CD4-positive, alpha-beta T cell (primary cell): ENCODE measurements around the gene FOXP4. TPM values are rescaled to one million over a fixed set of nuclear protein-coding genes. Genes with fewer than 3 reads are reported as not detected.

Experiments used
- ATAC-seq: fragments of 200-7000 bp; cut with Tn5 transposase; one replicate; pipeline ENCODE4 v1.10.0; 2022; ENCODE audit warnings: mild to moderate bottlenecking; ENCODE audit not compliant: poor library complexity
- CTCF ChIA-PET: fragments of 350-600 bp; sonication (Branson Sonifier 250); formaldehyde crosslinking; loops from one replicate; lab custom pipeline; 2021; ENCODE audit warnings: antibody characterized with exemption, inconsistent platforms; lab: Charles Lee
- POLR2A ChIA-PET: fragments of 350-600 bp; sonication (Branson Sonifier 250); formaldehyde crosslinking; loops from one replicate; lab custom pipeline; 2021; ENCODE audit warnings: antibody characterized with exemption, inconsistent platforms; lab: Charles Lee
- DNase-seq, 14 experiments: peaks; one replicate each; pipeline ENCODE4 v3.0.0-alpha.2; 2013 to 2020; ENCODE audit warnings: mixed read lengths in 2 of 14
- H3K27ac ChIP-seq, 2 donors: one replicate each; pipeline versions ENCODE4 v1.5.1 to v1.7.0; 2013; ENCODE audit warnings: low read length in 2 of 2, low read depth in 1 of 2, mild to moderate bottlenecking in 1 of 2
- H3K27me3 ChIP-seq, 2 experiments: 1 replicate in 1 of 2; 2 replicates in 1 of 2; pipeline versions ENCODE4 v1.6.1 to v1.7.0; 2013; ENCODE audit warnings: low read length in 2 of 2, control low read depth in 1 of 2, mild to moderate bottlenecking in 1 of 2, moderate library complexity in 1 of 2; ENCODE audit not compliant: insufficient read depth in 2 of 2, control insufficient read depth in 1 of 2
- H3K36me3 ChIP-seq: one replicate; pipeline ENCODE4 v1.6.1; 2013; ENCODE audit warnings: low read length, control low read depth; ENCODE audit not compliant: insufficient read depth
- H3K4me1 ChIP-seq: one replicate; pipeline ENCODE4 v1.6.1; 2013; ENCODE audit warnings: low read length, control low read depth; ENCODE audit not compliant: insufficient read depth
- H3K4me3 ChIP-seq: one replicate; pipeline ENCODE4 v1.5.1; 2013; ENCODE audit warnings: mild to moderate bottlenecking, low read length, moderate library complexity
- H3K9me3 ChIP-seq, 2 experiments: 1 replicate in 1 of 2; 2 replicates in 1 of 2; pipeline versions ENCODE4 v1.6.1 to v1.7.0; 2013; ENCODE audit warnings: low read length in 2 of 2, mild to moderate bottlenecking in 2 of 2, control low read depth in 1 of 2, moderate library complexity in 1 of 2; ENCODE audit not compliant: control insufficient read depth in 1 of 2, insufficient read depth in 1 of 2
- H3K27ac Mint-ChIP-seq: one replicate; pipeline ENCODE4 v1.8.0; 2020; ENCODE audit warnings: mixed read lengths
- H3K27me3 Mint-ChIP-seq: one replicate; pipeline ENCODE4 v1.8.0; 2021; ENCODE audit warnings: mixed read lengths
- H3K36me3 Mint-ChIP-seq: one replicate; pipeline ENCODE4 v1.8.0; 2021; ENCODE audit warnings: low read depth, mixed read lengths
- H3K4me1 Mint-ChIP-seq: one replicate; pipeline ENCODE4 v1.8.0; 2021; ENCODE audit warnings: low read depth, mixed read lengths
- H3K4me3 Mint-ChIP-seq: one replicate; pipeline ENCODE4 v1.8.0; 2020; ENCODE audit warnings: mild to moderate bottlenecking, mixed read lengths
- H3K9me3 Mint-ChIP-seq: one replicate; pipeline ENCODE4 v1.8.0; 2020; ENCODE audit warnings: mixed read lengths
- intact Hi-C, 2 experiments: fragments of 100-400 bp; cut with DNase I in 1 of 2; cut with micrococcal nuclease in 1 of 2; formaldehyde crosslinking; loops; one replicate each; pipeline versions ENCODE4 v1.15.1 to v1.9.0; 2023 to 2025; cut with DNase I, micrococcal nuclease
- microRNA-seq: library from miRNA; unstranded; fragments of <30 nt; microRNA quantifications from one replicate; pipeline ENCODE4 v1.2.0, GENCODE V29; 2021; ENCODE audit warnings: borderline microRNAs expressed, borderline replicate concordance
- total RNA-seq, 174 experiments: library from RNA in 2 of 174; stranded (reverse) in 2 of 174; gene quantifications; one replicate each; pipeline ENCODE4 v1.2.3 and lab custom pipeline; 2021 to 2026
- TF ChIP-seq, protein P1 (sequence below): fragments of 200-600 bp; IDR thresholded peaks from one replicate; pipeline ENCODE4 v1.8.0; 2022; ENCODE audit warnings: antibody characterized with exemption, mild to moderate bottlenecking

The FOXP4 gene
- total RNA-seq, 2 experiments from 2014 or later, result 3.7 to 3.9 TPM

DNA sequence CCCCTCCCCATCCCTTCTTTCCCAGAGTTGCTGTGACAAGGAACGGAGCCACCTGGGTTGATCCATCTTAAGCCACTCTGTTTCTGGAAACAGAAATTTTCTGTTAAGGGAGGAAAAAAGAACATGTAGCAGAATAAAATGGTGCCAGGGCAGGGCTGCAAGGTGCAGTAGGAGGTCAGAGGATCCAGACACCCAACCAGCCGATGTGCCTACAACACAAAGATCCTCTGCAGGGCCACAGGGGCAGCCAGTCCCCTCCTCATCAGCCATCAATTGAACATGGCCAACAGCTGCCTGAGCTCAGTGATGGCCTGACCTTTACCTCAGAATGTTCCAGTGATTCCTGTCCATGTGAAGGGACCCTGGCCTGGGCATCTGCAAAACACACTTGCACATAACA, 103.9 kb downstream of the FOXP4 start:
- Mint-ChIP-seq H3K4me3 (no peak overlapping the region), H3K4me1 (no peaks in the 10 kb centered on the region), H3K9me3 (no peaks in the 10 kb centered on the region), H3K27ac (no peak overlapping the region), H3K27me3 (peaks cover 15% of the 10 kb centered on the region), H3K36me3 (no peaks in the 10 kb centered on the region)
- TF ChIP-seq, protein P1, sequence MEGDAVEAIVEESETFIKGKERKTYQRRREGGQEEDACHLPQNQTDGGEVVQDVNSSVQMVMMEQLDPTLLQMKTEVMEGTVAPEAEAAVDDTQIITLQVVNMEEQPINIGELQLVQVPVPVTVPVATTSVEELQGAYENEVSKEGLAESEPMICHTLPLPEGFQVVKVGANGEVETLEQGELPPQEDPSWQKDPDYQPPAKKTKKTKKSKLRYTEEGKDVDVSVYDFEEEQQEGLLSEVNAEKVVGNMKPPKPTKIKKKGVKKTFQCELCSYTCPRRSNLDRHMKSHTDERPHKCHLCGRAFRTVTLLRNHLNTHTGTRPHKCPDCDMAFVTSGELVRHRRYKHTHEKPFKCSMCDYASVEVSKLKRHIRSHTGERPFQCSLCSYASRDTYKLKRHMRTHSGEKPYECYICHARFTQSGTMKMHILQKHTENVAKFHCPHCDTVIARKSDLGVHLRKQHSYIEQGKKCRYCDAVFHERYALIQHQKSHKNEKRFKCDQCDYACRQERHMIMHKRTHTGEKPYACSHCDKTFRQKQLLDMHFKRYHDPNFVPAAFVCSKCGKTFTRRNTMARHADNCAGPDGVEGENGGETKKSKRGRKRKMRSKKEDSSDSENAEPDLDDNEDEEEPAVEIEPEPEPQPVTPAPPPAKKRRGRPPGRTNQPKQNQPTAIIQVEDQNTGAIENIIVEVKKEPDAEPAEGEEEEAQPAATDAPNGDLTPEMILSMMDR, result no peak
- DNase-seq (no peak), ATAC-seq (no peak)
- POLR2A ChIA-PET, result no interaction called here
- H3K9me3 ChIP-seq, result no peaks in the 10 kb centered on the region
- intact Hi-C loops, result no loop called here
- H3K27me3 ChIP-seq, result no peaks in the 10 kb centered on the region
- no peaks in the 10 kb centered on the region for H3K4me1 ChIP-seq
- H3K27ac ChIP-seq, result no peak overlapping the region
- H3K36me3 ChIP-seq, result no peaks in the 10 kb centered on the region
- CTCF ChIA-PET, result no interaction called here
- no peak overlapping the region for H3K4me3 ChIP-seq

DNA sequence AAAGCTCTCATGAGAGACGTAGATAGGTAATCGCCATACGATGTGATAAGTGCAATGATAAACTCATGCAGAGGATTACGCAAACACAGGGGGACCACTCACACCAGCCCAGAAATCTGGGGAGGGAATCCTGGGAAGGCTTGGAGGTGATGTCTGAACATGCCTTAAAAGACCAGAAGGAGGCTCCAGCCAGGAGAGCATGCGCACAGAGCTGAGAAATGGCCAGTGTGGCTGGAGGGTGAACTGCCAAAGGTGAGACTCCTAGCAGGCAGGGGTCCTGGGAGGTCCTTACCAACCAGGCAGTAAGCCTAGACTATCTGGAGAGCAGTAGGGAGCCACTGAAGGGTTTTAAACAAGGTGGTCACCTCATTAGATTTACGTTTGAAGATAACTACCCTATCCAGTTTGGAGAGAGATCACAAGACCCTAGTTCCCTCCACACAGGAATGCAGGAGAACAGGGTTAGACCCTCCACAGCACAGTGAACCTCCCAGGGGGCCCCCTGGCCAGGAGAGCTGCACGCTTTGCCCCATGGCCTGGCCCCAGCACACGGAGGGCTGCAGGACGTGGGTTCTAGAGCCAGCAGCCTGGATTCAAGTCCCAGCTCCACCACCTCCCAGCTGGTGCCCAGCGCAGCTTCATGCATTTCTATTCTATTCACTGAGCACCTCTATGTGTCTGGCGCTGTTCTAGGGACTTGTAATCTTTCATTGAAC, 105.2 kb downstream of the FOXP4 start:
- Mint-ChIP-seq H3K4me1 (no peaks in the 10 kb centered on the region), H3K36me3 (no peaks in the 10 kb centered on the region), H3K9me3 (no peaks in the 10 kb centered on the region), H3K27ac (no peak overlapping the region), H3K27me3 (peaks cover 19% of the 10 kb centered on the region), H3K4me3 (no peak overlapping the region)
- H3K4me1 ChIP-seq, result no peaks in the 10 kb centered on the region
- POLR2A ChIA-PET, result no interaction called here
- H3K27ac ChIP-seq, result no peak overlapping the region
- H3K9me3 ChIP-seq, result peaks cover 0 to 3% of the 10 kb centered on the region in 2 experiments
- TF ChIP-seq, protein P1, result no peak
- DNase-seq (no peak), ATAC-seq (no peak)
- no peak overlapping the region for H3K4me3 ChIP-seq
- intact Hi-C loops, result no loop called here
- no peaks in the 10 kb centered on the region for H3K36me3 ChIP-seq
- CTCF ChIA-PET, result no interaction called here
- H3K27me3 ChIP-seq, result no peaks in the 10 kb centered on the region

Small RNAs within 50 kb of the gene (microRNA-seq; reads per million reads assigned to microRNA genes)
- gene MIR4641, result not detected

Other genes with a start within 250 kb of the FOXP4 start
- not detected for gene NCR2, start 210.8 kb upstream of the FOXP4 start, total RNA-seq
- not detected for gene MDFI, start 92.1 kb downstream of the FOXP4 start, total RNA-seq
- 10 to 100 TPM; 23.8 to 24.1 TPM for gene TFEB, start 189.2 kb downstream of the FOXP4 start, total RNA-seq
- not detected for gene PGC, start 201.0 kb downstream of the FOXP4 start, total RNA-seq
- gene FRS3, start 233.5 kb downstream of the FOXP4 start, total RNA-seq, result 1 to 10 TPM; 4.6 to 5.4 TPM
- not detected for gene PRICKLE4, start 234.4 kb downstream of the FOXP4 start, total RNA-seq
- gene TOMM6, start 241.3 kb downstream of the FOXP4 start, total RNA-seq, result 10 to 100 TPM; 78.8 to 83.2 TPM